HG03558 (cell line): ENCODE measurements around the gene RNU7-1.

Source experiments
- ATAC-seq: cut with Tn5 transposase; IDR thresholded peaks from one replicate; pipeline ENCODE4 v1.9.1; 2021; ENCODE audit warnings: moderate number of reproducible peaks; ENCODE audit not compliant: unreplicated experiment; ENCODE audit errors: extremely low read depth

The RNU7-1 gene

DNA sequence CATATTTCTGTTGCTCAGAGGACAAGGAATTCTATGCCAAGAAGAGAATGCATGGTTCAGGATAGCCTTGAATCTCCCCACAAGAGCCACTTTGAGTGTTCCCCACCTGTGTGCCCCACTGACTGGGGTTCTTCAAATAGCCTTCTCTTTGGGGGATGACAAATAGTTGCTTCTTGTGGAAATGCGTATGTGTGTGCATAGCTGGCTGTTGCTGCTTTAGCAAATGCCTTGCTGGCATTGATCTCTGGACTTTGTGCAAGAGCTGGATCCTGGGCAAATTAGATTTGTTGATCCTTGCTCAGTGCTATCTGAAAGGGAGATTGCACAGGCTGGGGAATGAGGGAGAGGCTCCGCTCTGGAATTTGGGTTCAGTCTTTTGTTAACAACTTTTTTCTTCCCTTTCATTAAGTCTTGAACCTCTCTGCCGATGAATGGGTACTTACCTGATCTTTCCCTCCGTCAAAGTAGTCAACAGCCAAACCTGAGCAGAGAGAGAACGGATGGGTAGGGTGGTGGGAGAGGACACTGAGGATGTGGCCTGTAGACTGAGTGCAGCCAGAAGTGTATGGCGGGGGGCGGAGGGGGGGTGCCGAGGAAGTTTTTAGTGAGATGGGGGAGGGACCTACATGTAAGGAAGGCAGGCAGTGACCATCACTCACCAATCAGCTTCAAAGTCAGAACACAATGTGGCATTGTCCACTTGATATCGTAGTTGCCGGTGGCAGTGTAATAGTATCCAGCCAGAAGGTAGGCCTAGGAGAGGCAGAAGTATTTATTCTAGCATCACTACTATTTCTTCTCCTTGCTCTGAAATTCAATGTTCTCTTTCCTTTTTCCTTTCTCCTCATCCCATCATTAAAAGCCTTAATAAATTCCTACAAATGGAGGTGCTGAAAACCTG is 37.8 kb downstream of the RNU7-1 start:
- ATAC-seq, result no peak

DNA sequence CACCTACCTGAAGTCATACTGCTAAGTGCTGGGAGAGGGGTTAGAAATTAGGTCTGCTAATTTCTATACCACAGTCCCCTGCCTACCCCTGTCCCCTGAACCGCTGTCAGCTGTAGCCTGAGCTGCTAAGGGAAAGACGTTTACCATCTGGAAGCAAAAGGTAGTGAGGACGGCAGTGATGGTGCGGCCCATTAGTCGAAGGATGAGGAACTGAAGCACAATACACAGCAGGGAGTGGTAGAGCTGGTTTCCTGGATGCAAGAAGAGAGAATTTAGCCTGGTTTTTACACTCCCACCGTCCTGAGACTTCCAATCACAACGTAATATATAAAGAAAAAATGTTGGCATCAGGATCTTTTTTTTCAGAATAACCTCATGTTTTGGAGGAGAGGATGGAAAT is 38.9 kb downstream of the RNU7-1 start:
- ATAC-seq, result no peak

DNA sequence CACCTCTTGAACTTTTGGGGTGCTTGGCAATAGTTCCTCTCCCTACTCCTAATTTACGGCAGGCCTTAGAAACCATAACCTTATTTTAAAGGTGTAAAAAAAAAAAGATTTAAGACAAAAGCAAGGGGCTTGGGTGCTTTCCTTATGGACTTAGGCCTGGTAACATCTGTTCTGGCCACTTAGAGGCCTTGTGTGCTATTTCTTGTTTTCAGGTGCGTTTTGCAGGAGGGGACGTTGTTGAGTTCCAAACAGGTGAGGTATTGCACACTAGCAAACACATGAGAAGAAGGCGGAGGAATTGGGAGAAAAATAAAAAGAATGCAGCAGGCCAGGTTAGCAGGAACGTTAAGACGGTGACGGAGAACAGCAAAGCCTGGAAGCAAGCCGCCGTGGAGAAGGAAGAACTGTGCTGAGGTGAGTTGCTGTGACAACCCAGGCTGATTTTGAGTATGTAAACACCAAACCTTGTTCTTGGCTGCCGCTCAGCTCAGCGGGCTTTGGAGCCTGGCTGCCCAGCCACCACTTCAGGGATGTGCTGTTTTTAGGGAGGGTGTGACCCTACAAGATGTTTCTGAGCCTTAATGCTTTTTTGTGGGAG is 44.4 kb downstream of the RNU7-1 start:
- no peak for ATAC-seq
